H1 (cell line): ENCODE data around the gene SEH1L. TPM values are rescaled to one million over a fixed set of nuclear protein-coding genes. Genes with fewer than 3 reads are reported as not detected.

Experiments used
- ATF2 ChIP-seq: IDR thresholded peaks from 2 replicates; pipeline ENCODE4 v1.6.1; 2012; ENCODE audit warnings: low read length, inconsistent platforms
- CTBP2 ChIP-seq: IDR thresholded peaks from 2 replicates; pipeline ENCODE4 v1.7.0; 2011; ENCODE audit warnings: borderline replicate concordance, mild to moderate bottlenecking, moderate library complexity, mixed read lengths, low read length; ENCODE audit not compliant: insufficient read depth, insufficient read length
- RAD21 ChIP-seq, 2 experiments: IDR thresholded peaks in 1 of 2; conservative IDR thresholded peaks in 1 of 2; 2 replicates each; pipeline ENCODE4 v1.6.1; 2011; ENCODE audit warnings: low read depth in 2 of 2, low read length in 2 of 2, improper control_type of control experiment in 1 of 2, inconsistent platforms in 1 of 2, mild to moderate bottlenecking in 1 of 2, moderate library complexity in 1 of 2
- polyA plus RNA-seq, 7 experiments: library from polyadenylated mRNA; depleted of rRNA in 3 of 7; stranded (reverse) in 5 of 7; unstranded in 2 of 7; fragments of >200 nt in 5 of 7; fragments of 200-250 nt in 2 of 7; gene quantifications; 1 replicate in 5 of 7; 2 replicates in 1 of 7; 4 replicates in 1 of 7; pipeline versions ENCODE4 v1.2.1 to v1.2.3, GENCODE V29; 2011 to 2013; ENCODE audit warnings: missing spikeins in 2 of 7, mixed read lengths in 2 of 7
- total RNA-seq: library from RNA; stranded (reverse); fragmentation: NEBNext Ultra II Directional; extraction: Animal tissue kit (Norgen Biotek cat#: 25700); gene quantifications from 2 replicates; pipeline ENCODE4 v1.2.1, GENCODE V29; 2021

The SEH1L gene
- total and polyA plus RNA-seq, 2 of the 8 experiments (the other 6 are each of a cell fraction or from before 2014, with no cell fraction given), result 41.7 to 96.7 TPM

DNA sequence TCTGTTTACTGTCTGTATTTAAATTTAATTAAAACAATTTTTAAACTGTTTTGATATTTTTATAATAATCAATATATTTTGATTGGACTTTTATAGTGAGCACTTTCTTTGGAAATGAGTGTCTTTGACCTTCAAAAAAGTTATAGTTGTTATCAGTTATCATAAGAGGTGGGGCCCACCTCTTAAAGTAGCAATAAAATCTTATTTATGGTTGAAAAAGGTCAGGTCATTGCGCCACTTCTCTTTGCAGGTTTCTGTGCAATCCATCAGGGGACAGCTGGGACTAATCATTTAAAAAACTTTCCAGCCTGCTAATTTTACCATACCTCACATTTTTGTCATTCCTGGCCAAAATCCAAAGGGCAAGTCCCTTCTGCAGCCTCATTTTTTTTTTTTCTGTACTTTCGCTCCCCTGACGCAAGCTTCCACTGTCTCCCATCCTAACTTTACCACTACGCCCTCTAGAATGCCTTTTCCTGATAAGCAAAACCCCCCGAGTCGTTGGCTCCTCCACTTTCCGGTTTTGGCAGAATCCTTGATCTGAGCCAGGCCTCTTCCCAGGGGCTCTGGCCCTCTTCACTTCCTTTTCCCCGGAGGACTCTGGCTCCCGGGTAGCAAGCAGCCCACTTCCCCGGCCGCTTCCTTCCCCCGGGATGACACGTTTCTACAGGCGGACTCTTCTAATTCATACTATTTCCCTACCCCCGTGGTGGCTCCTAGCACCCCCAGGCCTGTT lies 1.1 kb upstream of the SEH1L start (continued):
- TF ChIP-seq CTBP2, result no peak
- TF ChIP-seq RAD21 (IDR thresholded peaks at IDR 0.05 in 1 of 2, conservative IDR thresholded peaks at IDR 0.05 in 1 of 2; ENCODE audit: low read depth in 2 of 2, low read length in 2 of 2), result no peak
- TF ChIP-seq ATF2, result no peak
